GM21576 (cell line): ENCODE measurements around the gene KCNAB3.

Experiments
- ATAC-seq: cut with Tn5 transposase; IDR thresholded peaks from one replicate; pipeline ENCODE4 v1.9.1; 2021; ENCODE audit warnings: mild to moderate bottlenecking, moderate library complexity; ENCODE audit not compliant: unreplicated experiment

KCNAB3 gene

GRCh38 chr17:7881276-7882054, 48.2 kb downstream of the KCNAB3 start:
- no peak for ATAC-seq

- no peak for ATAC-seq
Measured at GRCh38 chr17:7880076-7880868, 49.4 kb downstream of the KCNAB3 start.

- no peak for ATAC-seq
Measured at GRCh38 chr17:7878234-7878633, 51.4 kb downstream of the KCNAB3 start.

DNA sequence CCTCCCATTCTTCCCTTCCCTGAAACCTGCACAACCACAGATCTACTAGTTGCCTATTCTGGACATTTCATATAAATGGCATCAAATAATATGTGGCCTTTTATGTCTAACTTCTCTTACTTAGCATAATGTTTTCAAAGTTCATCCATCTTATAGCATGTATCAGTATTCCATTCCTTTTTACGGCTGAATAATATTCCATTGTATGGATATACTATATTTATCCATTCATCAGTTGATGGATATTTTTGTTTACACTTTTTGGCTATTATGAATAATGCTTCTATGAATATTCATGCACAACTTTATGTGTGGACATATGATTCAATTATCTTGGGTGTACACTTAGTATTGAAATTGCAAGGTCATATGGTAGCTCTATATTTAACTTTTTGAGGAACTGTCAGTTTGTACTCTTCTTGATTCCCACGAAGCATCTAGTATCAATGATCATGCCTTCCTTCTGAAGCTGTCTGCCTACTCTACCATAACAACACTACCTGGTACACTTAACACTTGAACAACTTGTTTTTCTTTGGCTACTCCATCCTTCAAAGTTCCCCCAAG, 53.8 kb downstream of the KCNAB3 start:
- no peak for ATAC-seq

GRCh38 chr17:7873051-7873450, 56.6 kb downstream of the KCNAB3 start:
- no peak for ATAC-seq
